ENCODE data around the gene CNIH4. TPM values are rescaled to one million over a fixed set of nuclear protein-coding genes. Genes with fewer than 3 reads are reported as not detected.
"Not testable (repeated sequence)": the region's sequence is repeated elsewhere in the genome, so short reads cannot be mapped to it uniquely, and the experiment has no call there.

CNIH4 gene
- total RNA-seq, 1 donor from 2014 or later: 39.1 TPM

DNA sequence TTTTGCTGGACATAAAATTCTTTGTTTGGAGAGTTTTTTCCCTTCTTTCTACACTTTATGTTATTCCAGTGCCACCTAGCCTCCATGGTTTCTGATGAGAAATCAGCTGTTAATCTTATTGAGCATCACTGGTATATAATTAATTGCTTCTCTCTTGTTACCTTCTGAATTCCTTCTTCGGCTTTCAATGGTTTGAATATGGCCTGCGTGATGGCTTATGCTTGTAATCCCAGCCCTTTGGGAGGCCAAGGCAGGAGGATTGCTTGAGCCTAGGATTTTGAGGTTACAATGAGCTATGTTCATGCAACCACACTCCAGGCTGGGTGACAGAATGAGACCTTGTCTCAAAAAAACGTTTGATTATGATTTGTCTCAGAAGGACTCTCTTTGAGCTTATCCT is 13.0 kb upstream of the CNIH4 start:
- DNase-seq (ENCODE audit: low spot score in 2 of 2) (no peak), FAIRE-seq (no peak)

DNA sequence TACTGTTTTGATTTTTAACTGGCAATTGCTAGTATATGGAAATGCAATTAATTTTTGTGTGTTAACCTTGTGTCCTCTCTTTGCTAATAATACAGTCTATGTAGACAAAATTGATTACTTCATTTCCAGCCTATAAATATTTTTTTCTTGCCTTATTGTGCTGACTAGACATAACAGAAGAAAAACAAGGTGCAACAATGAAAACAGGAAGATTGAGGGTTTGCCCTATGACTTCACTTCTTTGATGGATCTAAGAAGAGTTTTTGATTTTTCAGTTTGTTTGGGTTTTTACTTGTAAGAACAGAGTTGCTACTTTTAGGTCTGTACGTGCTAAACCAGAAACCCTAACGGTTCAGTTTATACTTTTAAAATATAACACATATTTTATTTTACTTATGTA is 8.5 kb upstream of the CNIH4 start:
- DNase-seq (ENCODE audit: low spot score in 2 of 2) (no peak), FAIRE-seq (no peak)

- not testable (repeated sequence) for FAIRE-seq; DNase-seq (ENCODE audit: low spot score in 2 of 2)
These were observed 7.0 kb upstream of the CNIH4 start for GRCh38 chr1:224349716-224350115.

DNA sequence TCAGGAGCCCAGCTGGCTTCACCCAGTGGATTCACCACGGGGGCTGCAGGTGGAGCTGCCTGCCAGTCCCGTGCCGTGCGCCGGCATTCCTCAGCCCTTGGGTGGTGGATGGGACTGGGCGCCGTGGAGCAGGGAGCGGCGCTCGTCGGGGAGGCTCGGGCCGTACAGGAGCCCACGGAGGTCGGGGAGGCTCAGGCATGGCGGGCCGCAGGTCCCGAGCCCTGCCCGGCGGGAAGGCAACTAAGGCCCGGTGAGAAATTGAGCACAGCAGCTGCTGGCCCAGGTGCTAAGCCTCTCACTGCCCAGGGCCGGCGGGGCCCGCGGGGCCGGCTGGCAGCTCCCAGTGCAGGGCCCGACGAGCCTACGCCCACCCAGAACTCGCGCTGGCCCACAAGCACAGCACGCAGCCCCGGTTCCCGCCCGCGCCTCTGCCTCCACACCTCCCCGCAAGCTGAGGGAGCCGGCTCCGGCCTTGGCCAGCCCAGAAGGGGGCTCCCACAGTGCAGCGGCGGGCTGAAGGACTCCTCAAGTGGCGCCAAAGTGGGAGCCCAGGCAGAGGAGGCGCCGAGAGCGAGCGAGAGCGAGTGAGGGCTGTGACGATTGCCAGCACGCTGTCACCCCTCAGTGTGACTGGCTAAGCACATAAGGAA is 4.1 kb upstream of the CNIH4 start:
- not testable (repeated sequence) for DNase-seq (ENCODE audit: low spot score in 2 of 2); FAIRE-seq

DNA sequence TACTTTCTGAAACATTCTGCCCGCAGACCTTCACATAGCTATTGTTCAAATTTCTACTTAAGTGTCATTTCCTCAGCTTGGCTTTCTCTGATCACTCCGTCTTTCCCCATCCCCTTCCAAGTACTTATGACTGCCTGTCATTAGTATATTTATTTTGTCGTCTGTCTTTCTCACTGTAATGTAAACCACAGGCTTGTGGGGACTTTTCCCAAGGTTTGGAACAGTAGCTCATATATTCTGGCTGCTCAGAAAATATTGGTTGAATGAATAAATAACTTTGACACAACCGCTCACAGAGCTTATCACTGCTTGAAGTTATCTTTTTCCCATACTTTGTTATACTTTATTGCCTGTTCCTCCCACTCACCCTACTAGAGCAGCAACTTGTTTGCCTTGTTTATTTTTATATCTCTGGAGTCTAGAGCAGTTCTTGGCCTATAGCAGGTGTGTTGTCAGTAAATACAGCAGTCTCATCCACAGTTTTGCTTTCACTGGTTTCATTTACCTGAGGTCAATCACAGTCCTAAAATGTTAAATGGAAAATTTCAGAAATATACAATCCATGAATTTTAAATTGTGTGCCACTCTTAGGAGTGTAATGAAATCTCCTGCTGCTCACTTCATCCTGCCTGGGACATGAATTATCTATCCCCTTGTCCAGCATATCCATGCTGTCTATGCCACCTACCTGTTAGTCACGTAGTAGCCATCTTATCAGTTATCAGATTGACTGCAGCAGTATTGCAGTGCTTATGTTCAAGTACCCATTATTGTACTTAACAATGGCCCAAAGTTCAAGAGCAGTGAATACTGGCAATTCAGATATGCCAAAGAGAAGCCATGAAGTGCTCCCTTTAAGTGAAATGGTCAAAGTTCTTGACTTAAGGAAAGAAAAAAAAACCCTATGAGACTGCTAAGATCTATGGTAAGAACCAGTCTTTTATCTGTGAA is 2.4 kb upstream of the CNIH4 start:
- no peak for DNase-seq (ENCODE audit: low spot score in 2 of 2)
- no peak for FAIRE-seq

- FAIRE-seq: no peak
- DNase-seq (ENCODE audit: low spot score in 2 of 2): peak in 1 of 2 donors; percentile 38
These were observed 996 bp downstream of the CNIH4 start for GRCh38 chr1:224357626-224358124.

DNA sequence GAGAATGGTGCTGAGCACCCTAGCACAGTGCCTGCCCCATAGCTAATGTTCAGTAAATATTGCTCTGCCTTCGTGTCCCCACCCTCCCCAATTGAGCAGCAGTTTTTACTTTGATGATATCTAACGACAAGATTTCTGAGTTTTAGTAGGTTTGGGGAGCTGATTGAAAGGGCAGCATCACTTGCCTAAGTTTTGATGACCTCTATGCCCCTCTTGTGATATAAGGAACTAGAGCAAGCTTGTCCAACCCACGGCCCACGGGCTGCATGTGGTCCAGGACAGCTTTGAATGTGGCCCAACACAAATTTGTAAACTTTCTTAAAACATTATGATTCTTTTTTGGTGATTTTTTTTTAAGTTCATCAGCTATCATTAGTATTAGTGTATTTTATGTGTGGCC is 1.6 kb downstream of the CNIH4 start:
- no peak for DNase-seq (ENCODE audit: low spot score in 2 of 2)
- no peak for FAIRE-seq

DNA sequence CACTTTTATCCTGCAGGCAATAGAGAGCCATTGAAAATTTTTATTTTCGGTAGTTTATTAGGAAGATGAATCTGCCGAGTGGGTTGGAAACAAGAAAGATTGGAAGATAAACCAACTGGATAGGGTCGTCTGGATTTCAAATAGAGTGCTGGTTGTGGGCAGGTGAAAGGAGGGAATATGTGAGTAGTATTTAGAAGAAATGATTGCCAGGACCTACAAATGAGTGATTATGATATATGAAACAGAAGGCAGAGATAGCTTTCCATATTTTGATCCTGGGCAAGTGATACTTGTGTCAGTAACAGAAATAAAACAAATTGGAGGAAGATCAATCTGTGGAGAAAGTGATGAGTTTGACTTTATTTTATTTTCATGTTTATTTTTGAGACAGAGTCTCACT is 2.5 kb downstream of the CNIH4 start:
- no peak for FAIRE-seq
- DNase-seq (ENCODE audit: low spot score in 2 of 2): no peak

GRCh38 chr1:224368409-224368808 is 11.7 kb downstream of the CNIH4 start:
- FAIRE-seq (no peak), DNase-seq (ENCODE audit: low spot score in 2 of 2) (no peak)

- no peak for DNase-seq (ENCODE audit: low spot score in 2 of 2)
- FAIRE-seq: no peak
These were observed 16.4 kb downstream of the CNIH4 start for GRCh38 chr1:224373008-224373590.

DNA sequence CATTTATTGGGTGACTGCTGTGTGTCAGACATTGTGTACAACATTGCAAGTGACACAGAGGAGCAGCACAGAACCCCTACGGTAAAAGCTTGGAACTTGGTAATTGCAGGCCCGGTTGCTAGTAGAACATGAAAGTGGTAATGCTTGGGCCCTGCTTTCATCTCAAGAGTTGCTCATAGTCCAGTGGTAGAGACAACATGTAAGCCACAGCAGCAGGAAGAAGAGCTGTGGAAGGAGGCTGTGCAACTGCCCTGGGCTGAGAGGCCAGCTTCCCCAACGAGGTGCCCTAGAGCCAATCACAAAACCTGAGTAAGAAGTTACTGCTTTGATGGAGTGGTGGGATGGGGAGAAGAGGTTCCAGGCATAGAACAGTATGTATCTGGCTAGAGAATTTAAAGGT is 18.4 kb downstream of the CNIH4 start:
- no peak for DNase-seq (ENCODE audit: low spot score in 2 of 2)
- no peak for FAIRE-seq

DNA sequence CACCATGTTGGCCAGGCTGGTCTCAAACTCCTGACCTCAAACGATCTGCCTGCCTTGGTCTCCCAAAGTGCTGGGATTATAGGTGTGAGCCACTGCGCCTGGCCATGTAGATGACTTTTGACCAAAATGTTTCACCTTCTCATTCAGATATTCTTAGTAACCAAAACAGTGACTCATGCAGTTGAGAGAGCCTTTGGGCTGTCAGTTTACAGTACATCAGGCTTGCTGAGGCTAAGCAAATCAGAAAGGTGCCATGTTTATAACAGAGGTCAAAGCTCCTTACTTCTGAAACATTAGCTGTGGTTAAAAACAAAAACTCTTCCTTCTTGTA is 21.0 kb downstream of the CNIH4 start:
- FAIRE-seq: no peak
- no peak for DNase-seq (ENCODE audit: low spot score in 2 of 2)

GRCh38 chr1:224378855-224379631 is 22.4 kb downstream of the CNIH4 start:
- FAIRE-seq (no peak), DNase-seq (ENCODE audit: low spot score in 2 of 2) (no peak)

- FAIRE-seq: no peak
- DNase-seq (ENCODE audit: low spot score in 2 of 2): no peak
These were observed 23.3 kb downstream of the CNIH4 start for GRCh38 chr1:224380003-224380402.

DNA sequence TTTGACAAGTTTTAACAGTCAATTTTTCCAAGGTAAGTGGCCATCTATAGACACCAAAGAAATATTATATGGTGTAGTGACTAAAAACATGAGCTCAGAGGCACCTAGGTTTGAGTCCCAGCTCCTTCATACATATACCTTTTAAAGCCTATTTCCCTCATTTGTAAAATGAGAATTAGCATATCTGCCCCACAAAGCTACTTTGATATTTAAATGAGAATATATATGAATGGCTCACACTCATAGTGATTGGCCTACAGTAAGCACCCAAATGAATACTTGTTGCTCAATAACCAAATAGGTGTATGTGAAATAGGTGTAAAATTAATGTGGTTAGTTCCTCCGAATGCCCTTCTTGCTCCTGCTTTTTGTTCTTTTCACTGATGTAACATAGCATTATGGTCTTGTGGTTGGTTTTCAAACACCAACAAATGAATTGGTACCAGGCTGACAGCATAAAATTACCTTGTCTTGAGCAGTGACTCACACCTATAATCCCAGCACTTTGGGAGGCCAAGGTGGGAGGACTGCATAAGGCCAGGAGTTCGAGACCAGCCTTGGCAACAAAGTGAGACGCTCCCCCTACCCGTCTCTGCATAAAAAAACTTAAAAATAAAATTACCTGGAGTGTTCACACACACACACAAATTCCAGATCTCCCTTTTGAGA is 25.3 kb downstream of the CNIH4 start:
- DNase-seq (ENCODE audit: low spot score in 2 of 2) (no peak), FAIRE-seq (no peak)

DNA sequence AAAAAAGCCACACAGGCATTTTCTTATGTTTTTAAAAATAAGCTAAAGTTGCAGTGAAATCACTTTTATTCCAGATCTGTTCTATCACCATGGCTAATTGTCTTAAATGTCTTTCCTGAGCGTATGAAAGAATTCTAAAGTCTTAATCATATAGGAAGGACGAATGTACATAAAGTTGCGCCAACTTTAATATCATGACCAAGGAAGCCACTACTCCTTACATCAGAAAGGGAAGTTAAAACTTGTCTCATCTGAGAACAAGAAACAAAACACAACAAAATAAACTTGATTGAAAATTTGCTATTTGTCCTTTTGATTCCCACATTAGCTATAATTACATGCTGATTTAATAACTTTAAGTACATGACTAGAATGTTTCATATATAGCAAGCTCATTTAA is 26.5 kb downstream of the CNIH4 start:
- no peak for DNase-seq (ENCODE audit: low spot score in 2 of 2)
- no peak for FAIRE-seq

- FAIRE-seq (no peak), DNase-seq (ENCODE audit: low spot score in 2 of 2) (no peak)
These were observed 30.7 kb downstream of the CNIH4 start for GRCh38 chr1:224387302-224387912.

GRCh38 chr1:224387943-224388342 is 31.3 kb downstream of the CNIH4 start:
- FAIRE-seq (no peak), DNase-seq (ENCODE audit: low spot score in 2 of 2) (no peak)

GRCh38 chr1:224390517-224390916 is 33.8 kb downstream of the CNIH4 start:
- FAIRE-seq: no peak

More at GRCh38 chr1:224390517-224390916, 33.8 kb downstream of the CNIH4 start:
- DNase-seq (ENCODE audit: low spot score in 2 of 2): no peak

Measured in frontal cortex (tissue), 4 donors.